ENCODE measurements around the gene TPI1.

The TPI1 gene

GRCh38 chr12:6831450-6831995 is 35.8 kb upstream of the TPI1 start:
- no peak for TF ChIP-seq TCF4 (CRISPR knock-in tag; IDR thresholded peaks at IDR 0.05; ENCODE audit: borderline replicate concordance)
- TF ChIP-seq ZC3H10 (CRISPR knock-in tag; IDR thresholded peaks at IDR 0.05) = no peak
- no peak for TF ChIP-seq ZFP3 (CRISPR knock-in tag; IDR thresholded peaks at IDR 0.05)
- no peak for TF ChIP-seq ISL1 (CRISPR knock-in tag; IDR thresholded peaks at IDR 0.05)
- TF ChIP-seq ZFP30 (CRISPR knock-in tag; IDR thresholded peaks at IDR 0.05) = no peak
- no peak for TF ChIP-seq ZNF70 (CRISPR knock-in tag; IDR thresholded peaks at IDR 0.05)
- TF ChIP-seq POU6F1 (CRISPR knock-in tag; IDR thresholded peaks at IDR 0.05; ENCODE audit: borderline replicate concordance, low read depth) = no peak
- TF ChIP-seq SNAI2 (CRISPR knock-in tag; IDR thresholded peaks at IDR 0.05) = no peak
- no peak for TF ChIP-seq TOX (CRISPR knock-in tag; IDR thresholded peaks at IDR 0.05; ENCODE audit: borderline replicate concordance)
- TF ChIP-seq OSR1 (CRISPR knock-in tag; IDR thresholded peaks at IDR 0.05) = no peak
- ATAC-seq = no peak

GRCh38 chr12:6832125-6832524 is 35.2 kb upstream of the TPI1 start:
- TF ChIP-seq CSDC2 (CRISPR knock-in tag; IDR thresholded peaks at IDR 0.05) (no peak), ZC3H10 (CRISPR knock-in tag; IDR thresholded peaks at IDR 0.05) (no peak), ISL1 (CRISPR knock-in tag; IDR thresholded peaks at IDR 0.05) (no peak)
- no peak for ATAC-seq

DNA sequence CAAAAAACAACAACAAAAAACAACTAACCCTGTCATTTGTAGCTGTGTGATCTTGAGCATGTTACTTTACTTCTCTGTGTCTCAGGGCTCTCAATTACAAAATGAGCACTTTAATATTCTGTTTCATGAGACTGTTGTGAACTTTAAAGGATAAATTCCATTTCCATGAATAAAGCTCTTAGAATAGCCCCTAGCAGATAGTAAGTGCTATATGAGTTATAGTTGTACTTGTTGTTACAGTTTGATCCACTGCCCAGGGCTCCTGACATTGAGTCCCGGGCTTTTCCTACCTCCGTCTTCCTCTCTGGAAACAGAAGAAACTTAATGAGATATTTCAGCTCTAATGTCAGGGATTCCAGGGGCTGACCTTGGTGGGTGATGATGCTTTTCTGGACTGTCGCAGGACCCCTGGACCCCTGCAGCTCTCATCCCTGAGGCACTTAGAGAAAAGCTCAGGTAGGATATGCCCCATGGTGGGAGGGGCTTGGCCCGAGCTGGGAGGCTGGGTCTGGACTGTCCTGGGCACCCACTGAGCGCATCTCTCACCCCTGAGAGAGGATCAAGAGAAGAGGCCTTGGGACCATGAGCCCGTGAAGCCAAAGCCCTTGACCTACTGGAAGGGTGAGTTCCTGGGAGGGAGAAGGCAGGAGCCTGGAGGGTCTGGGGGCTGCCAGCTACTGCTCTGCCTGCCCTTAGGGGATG is 34.0 kb upstream of the TPI1 start:
- ATAC-seq = no peak
- TF ChIP-seq CREB5 (CRISPR knock-in tag; IDR thresholded peaks at IDR 0.05; ENCODE audit: low read depth) (no peak), ISL1 (CRISPR knock-in tag; IDR thresholded peaks at IDR 0.05) (no peak), ZFP30 (CRISPR knock-in tag; IDR thresholded peaks at IDR 0.05) (no peak), GLIS3 (CRISPR knock-in tag; IDR thresholded peaks at IDR 0.05) (no peak), SNAI2 (CRISPR knock-in tag; IDR thresholded peaks at IDR 0.05) (no peak), ZNF70 (CRISPR knock-in tag; IDR thresholded peaks at IDR 0.05) (no peak), CSRNP3 (CRISPR knock-in tag; IDR thresholded peaks at IDR 0.05) (no peak), BACH2 (CRISPR knock-in tag; IDR thresholded peaks at IDR 0.05; ENCODE audit: borderline replicate concordance) (no peak), ZC3H10 (CRISPR knock-in tag; IDR thresholded peaks at IDR 0.05) (no peak), RARB (CRISPR knock-in tag; IDR thresholded peaks at IDR 0.05) (no peak), ZFP3 (CRISPR knock-in tag; IDR thresholded peaks at IDR 0.05) (no peak)

DNA sequence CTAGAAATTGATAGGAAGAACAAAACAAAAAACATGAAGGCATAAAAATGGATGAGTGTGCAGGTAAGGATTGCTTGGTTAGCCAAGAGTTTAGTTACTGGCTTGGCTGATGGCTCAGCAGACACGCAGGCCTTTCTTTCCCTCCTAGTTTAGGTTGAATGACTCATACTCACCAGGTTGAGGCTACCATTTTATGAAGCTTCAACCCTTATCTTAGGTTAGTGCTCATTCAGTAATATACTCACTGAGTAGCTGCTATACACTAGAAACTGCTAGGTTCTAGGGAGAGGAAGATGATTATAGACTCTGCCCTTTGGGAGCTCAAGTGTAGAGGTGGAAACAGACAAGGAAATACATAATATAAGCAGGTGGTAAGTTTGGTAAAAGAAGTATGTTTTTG is 33.1 kb upstream of the TPI1 start:
- TF ChIP-seq TCF4 (CRISPR knock-in tag; IDR thresholded peaks at IDR 0.05; ENCODE audit: borderline replicate concordance) (no peak), OSR1 (CRISPR knock-in tag; IDR thresholded peaks at IDR 0.05) (no peak), RARB (CRISPR knock-in tag; IDR thresholded peaks at IDR 0.05) (no peak), SNAI2 (CRISPR knock-in tag; IDR thresholded peaks at IDR 0.05) (no peak), ZNF8 (CRISPR knock-in tag; IDR thresholded peaks at IDR 0.05) (no peak), PPARA (CRISPR knock-in tag; IDR thresholded peaks at IDR 0.05; ENCODE audit: borderline replicate concordance) (no peak), BACH2 (CRISPR knock-in tag; IDR thresholded peaks at IDR 0.05; ENCODE audit: borderline replicate concordance) (no peak), ZNF565 (CRISPR knock-in tag; conservative IDR thresholded peaks at IDR 0.05; ENCODE audit: low read depth) (no peak), ZC3H10 (CRISPR knock-in tag; IDR thresholded peaks at IDR 0.05) (no peak), POU6F1 (CRISPR knock-in tag; IDR thresholded peaks at IDR 0.05; ENCODE audit: borderline replicate concordance, low read depth) (no peak), ARNTL (CRISPR knock-in tag; IDR thresholded peaks at IDR 0.05; ENCODE audit: borderline replicate concordance, low read depth) (no peak), TSHZ2 (CRISPR knock-in tag; IDR thresholded peaks at IDR 0.05) (no peak), ZFP3 (CRISPR knock-in tag; IDR thresholded peaks at IDR 0.05) (no peak)
- TF ChIP-seq, protein P1, sequence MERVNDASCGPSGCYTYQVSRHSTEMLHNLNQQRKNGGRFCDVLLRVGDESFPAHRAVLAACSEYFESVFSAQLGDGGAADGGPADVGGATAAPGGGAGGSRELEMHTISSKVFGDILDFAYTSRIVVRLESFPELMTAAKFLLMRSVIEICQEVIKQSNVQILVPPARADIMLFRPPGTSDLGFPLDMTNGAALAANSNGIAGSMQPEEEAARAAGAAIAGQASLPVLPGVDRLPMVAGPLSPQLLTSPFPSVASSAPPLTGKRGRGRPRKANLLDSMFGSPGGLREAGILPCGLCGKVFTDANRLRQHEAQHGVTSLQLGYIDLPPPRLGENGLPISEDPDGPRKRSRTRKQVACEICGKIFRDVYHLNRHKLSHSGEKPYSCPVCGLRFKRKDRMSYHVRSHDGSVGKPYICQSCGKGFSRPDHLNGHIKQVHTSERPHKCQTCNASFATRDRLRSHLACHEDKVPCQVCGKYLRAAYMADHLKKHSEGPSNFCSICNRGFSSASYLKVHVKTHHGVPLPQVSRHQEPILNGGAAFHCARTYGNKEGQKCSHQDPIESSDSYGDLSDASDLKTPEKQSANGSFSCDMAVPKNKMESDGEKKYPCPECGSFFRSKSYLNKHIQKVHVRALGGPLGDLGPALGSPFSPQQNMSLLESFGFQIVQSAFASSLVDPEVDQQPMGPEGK (CRISPR knock-in tag; IDR thresholded peaks at IDR 0.05; ENCODE audit: borderline replicate concordance) = no peak
- ATAC-seq = no peak

Measured in SK-N-SH treated with all-trans-retinoic acid at 6 μM for 48 hours (cell line).